ENCODE measurements around the gene DAAM2.

Gene DAAM2

GRCh38 chr6:39848171-39848570 lies 56.0 kb downstream of the DAAM2 start:
- no peak for DNase-seq (ENCODE audit: low spot score)

- no peak for DNase-seq (ENCODE audit: low spot score)
Measured at GRCh38 chr6:39849228-39849627, 57.1 kb downstream of the DAAM2 start.

GRCh38 chr6:39849764-39850163 lies 57.6 kb downstream of the DAAM2 start:
- DNase-seq (ENCODE audit: low spot score): no peak

GRCh38 chr6:39850736-39851297 lies 58.6 kb downstream of the DAAM2 start:
- DNase-seq (ENCODE audit: low spot score): no peak

- DNase-seq (ENCODE audit: low spot score): no peak
Measured at GRCh38 chr6:39851331-39851730, 59.2 kb downstream of the DAAM2 start.

- no peak for DNase-seq (ENCODE audit: low spot score)
Measured at GRCh38 chr6:39852324-39852723, 60.1 kb downstream of the DAAM2 start.

GRCh38 chr6:39853604-39854003 lies 61.4 kb downstream of the DAAM2 start:
- DNase-seq (ENCODE audit: low spot score): no peak

- DNase-seq (ENCODE audit: low spot score): no peak
Measured at GRCh38 chr6:39855356-39855995, 63.3 kb downstream of the DAAM2 start.

- no peak for DNase-seq (ENCODE audit: low spot score)
Measured at GRCh38 chr6:39859025-39859424, 66.8 kb downstream of the DAAM2 start.

GRCh38 chr6:39861663-39862062 lies 69.5 kb downstream of the DAAM2 start:
- DNase-seq (ENCODE audit: low spot score): no peak

GRCh38 chr6:39865011-39865888 lies 73.1 kb downstream of the DAAM2 start:
- DNase-seq (ENCODE audit: low spot score): peak; percentile 50

- no peak for DNase-seq (ENCODE audit: low spot score)
Measured at GRCh38 chr6:39867592-39867991, 75.4 kb downstream of the DAAM2 start.

GRCh38 chr6:39870950-39871349 lies 78.8 kb downstream of the DAAM2 start:
- DNase-seq (ENCODE audit: low spot score): no peak

- no peak for DNase-seq (ENCODE audit: low spot score)
Measured at GRCh38 chr6:39873439-39873838, 81.3 kb downstream of the DAAM2 start.

- DNase-seq (ENCODE audit: low spot score): no peak
Measured at GRCh38 chr6:39876111-39876510, 83.9 kb downstream of the DAAM2 start.

- DNase-seq (ENCODE audit: low spot score): no peak
Measured at GRCh38 chr6:39876826-39877225, 84.7 kb downstream of the DAAM2 start.

GRCh38 chr6:39879535-39879934 lies 87.4 kb downstream of the DAAM2 start:
- no peak for DNase-seq (ENCODE audit: low spot score)

GRCh38 chr6:39880594-39880993 lies 88.4 kb downstream of the DAAM2 start:
- DNase-seq (ENCODE audit: low spot score): no peak

- no peak for DNase-seq (ENCODE audit: low spot score)
Measured at GRCh38 chr6:39881851-39882530, 89.8 kb downstream of the DAAM2 start.

- DNase-seq (ENCODE audit: low spot score): no peak
Measured at GRCh38 chr6:39882531-39882899, 90.3 kb downstream of the DAAM2 start.

GRCh38 chr6:39884696-39885095 lies 92.5 kb downstream of the DAAM2 start:
- DNase-seq (ENCODE audit: low spot score): no peak

- DNase-seq (ENCODE audit: low spot score): no peak
Measured at GRCh38 chr6:39885691-39886090, 93.5 kb downstream of the DAAM2 start.

- no peak for DNase-seq (ENCODE audit: low spot score)
Measured at GRCh38 chr6:39886871-39887270, 94.7 kb downstream of the DAAM2 start.

Data from kidney capillary endothelial cell (primary cell).